GM21526 (cell line): ENCODE measurements around the gene RUSF1.
A peak's percentile ranks its signal among the peaks of the same experiment; 100 is the strongest.
"Not testable (repeated sequence)": the region's sequence is repeated elsewhere in the genome, so short reads cannot be mapped to it uniquely, and the experiment has no call there.

Experiments used
- ATAC-seq: cut with Tn5 transposase; IDR thresholded peaks from one replicate; pipeline ENCODE4 v1.9.1; 2021; ENCODE audit warnings: moderate library complexity; ENCODE audit not compliant: unreplicated experiment, low FRiP score

RUSF1 gene

GRCh38 chr16:31488468-31489297, 19.5 kb downstream of the RUSF1 start:
- ATAC-seq, result no peak

GRCh38 chr16:31487720-31488467, 20.3 kb downstream of the RUSF1 start:
- peak; percentile 69 for ATAC-seq

GRCh38 chr16:31487071-31487719, 21.0 kb downstream of the RUSF1 start:
- ATAC-seq, result no peak

GRCh38 chr16:31486045-31486444, 22.1 kb downstream of the RUSF1 start:
- ATAC-seq, result no peak

- no peak for ATAC-seq
Observed at GRCh38 chr16:31485571-31485970, 22.6 kb downstream of the RUSF1 start.

GRCh38 chr16:31484491-31485171, 23.6 kb downstream of the RUSF1 start:
- no peak for ATAC-seq

- ATAC-seq, result not testable (repeated sequence)
Observed at GRCh38 chr16:31484048-31484447, 24.1 kb downstream of the RUSF1 start.

- no peak for ATAC-seq
Observed at GRCh38 chr16:31483081-31483480, 25.1 kb downstream of the RUSF1 start, which contains the start of gene SLC5A2. TSS of gene SLC5A2 (plus strand) at chr16:31483123. CDS start at chr16:31483137, 14 bp downstream.

GRCh38 chr16:31480851-31481536, 27.2 kb downstream of the RUSF1 start:
- ATAC-seq, result no peak

- ATAC-seq, result no peak
Observed at GRCh38 chr16:31479751-31480150, 28.4 kb downstream of the RUSF1 start.

- no peak for ATAC-seq
Observed at GRCh38 chr16:31478956-31479355, 29.2 kb downstream of the RUSF1 start.

GRCh38 chr16:31477220-31478216, 30.7 kb downstream of the RUSF1 start:
- ATAC-seq, result no peak

GRCh38 chr16:31476303-31477219, 31.6 kb downstream of the RUSF1 start:
- ATAC-seq, result no peak

- no peak for ATAC-seq
Observed at GRCh38 chr16:31475946-31476302, 32.3 kb downstream of the RUSF1 start.

GRCh38 chr16:31474773-31475738, 33.1 kb downstream of the RUSF1 start:
- ATAC-seq, result no peak

- no peak for ATAC-seq
Observed at GRCh38 chr16:31474173-31474714, 33.9 kb downstream of the RUSF1 start.
